Dermis blood vessel endothelial cell (primary cell): Measurements from ENCODE around the gene LRRC36. TPM values are rescaled to one million over a fixed set of nuclear protein-coding genes. Genes with fewer than 3 reads are reported as not detected.

Source experiments
- DNase-seq: peaks from one replicate; pipeline ENCODE4 v3.0.0; 2010
- total RNA-seq: library from RNA; depleted of rRNA; stranded (reverse); fragments of >200 nt; gene quantifications from 2 replicates; pipeline ENCODE4 v1.2.3, GENCODE V29; 2014

LRRC36 gene
- not detected in 2 replicates for total RNA-seq

DNA sequence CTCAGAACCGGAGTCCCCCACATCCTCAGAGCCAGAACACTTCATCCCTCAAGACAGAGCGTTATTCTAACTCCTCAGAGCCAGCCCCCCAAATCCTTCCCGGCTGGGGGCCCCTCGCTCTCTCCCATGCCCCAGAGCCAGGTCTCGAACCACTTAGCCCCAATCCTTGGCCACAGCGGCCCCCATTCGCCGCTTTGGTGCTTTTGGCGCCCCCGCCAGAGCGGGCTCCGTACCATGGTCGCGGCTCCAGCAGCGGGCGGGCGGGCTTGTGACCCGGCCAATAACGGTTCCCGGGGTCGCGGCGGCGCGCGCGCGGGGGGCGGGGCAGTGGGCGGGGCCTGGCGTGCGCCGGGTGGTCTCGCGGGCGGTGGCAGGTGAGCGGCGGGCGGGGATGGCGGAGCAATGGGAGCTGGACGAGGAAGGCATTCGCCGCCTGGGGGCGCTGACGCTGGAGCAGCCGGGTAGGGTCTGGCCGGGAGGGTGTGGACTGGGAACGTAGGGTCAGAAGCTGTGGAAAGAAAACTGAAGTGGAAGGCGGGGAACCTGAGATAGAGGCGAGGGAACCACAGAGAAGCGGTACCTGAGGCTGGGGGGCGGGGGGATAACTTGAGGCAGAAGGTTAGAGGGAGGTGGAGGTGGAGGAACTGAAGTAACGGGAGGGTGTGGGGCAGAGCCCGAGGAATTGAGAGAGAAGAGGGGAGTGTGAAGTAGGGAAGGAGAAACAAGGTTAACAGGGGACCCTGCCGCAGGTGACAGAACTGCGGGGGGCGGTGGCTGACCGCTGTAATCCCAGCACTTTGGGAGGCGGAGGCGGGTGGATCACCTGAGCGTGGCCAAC lies at the start of gene LRRC36, which contains the start of gene KCTD19:
LRRC36 (plus strand) TSS at position 344 of the 838 bp plus-strand sequence; CDS start at position 392, 48 bp downstream.
KCTD19 (minus strand) TSS at position 270 of the 838 bp plus-strand sequence; CDS start at position 236, 34 bp downstream.
- peak; percentile 84 for DNase-seq

DNA sequence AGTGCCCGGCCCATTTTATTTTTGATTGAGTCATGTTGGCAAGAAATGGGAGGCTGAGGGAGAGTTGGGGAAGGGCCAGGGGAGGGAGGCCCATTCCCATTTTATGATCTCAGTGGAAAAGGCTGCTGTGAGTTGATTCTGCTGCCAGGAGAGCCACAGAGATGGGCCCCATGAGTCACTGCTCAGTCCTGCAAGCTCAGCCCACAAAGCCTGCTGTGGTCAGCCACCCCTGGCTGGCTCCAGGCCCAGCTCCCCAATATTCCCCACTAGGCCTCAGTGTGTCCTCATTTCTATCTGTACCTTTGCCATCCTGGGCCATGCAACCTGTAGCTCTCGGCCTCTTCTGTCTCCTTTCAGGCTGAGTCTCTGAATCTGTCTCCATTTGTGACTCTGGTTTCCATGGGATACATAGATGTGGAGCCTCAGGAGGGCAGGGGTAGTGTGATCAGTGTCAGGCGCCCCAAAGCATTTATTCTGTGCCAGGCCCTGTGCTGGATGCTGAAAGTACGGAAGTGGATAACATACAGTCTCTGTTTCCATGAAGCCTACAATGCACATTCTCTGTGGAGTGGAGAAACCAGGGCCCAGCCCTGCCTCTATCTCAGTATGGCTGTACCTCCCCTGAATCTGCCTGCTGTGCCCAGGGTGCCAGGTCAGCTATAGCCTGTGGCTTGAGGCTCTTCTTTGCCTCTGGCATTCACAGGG lies 49.2 kb upstream of the LRRC36 start:
- peak; percentile 87 for DNase-seq

DNA sequence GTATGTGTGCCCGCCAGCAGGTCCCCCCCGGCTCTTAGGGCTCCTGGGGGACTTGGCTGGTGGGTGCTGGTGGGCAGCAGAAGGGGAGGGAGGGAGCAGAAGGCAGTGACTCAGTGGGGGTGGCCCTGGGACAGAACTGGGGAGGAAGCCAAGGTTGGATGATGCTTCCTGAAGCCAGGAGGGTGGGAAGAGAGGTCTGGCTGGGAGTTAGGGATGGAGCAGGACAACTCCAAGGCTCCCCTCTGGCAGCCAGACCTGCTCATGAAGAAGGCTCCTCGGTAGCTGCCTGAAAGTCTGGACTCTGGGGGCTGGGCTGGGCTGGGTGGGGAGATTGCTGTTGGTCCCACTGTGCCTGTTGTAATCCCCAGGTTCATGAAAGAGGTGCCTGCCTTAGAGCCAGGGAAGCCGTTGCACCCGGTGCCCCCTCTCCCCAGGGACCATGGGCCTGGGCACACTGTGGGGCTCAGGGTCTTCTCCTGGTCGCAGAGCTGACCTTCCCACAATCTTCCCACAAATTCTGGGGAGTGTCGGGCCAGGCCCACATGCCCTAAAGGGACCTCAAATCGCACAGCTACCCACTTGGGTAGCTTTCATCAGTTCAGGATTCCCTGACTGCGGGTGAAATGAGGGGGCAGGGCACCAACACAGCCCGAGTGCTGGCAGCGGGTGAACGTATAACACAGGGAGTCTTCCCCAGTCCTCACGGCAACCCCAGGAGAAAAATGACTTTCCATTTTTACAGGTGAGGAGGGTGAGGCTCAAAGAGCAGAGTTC lies 48.4 kb upstream of the LRRC36 start:
- DNase-seq: peak; percentile 67

DNA sequence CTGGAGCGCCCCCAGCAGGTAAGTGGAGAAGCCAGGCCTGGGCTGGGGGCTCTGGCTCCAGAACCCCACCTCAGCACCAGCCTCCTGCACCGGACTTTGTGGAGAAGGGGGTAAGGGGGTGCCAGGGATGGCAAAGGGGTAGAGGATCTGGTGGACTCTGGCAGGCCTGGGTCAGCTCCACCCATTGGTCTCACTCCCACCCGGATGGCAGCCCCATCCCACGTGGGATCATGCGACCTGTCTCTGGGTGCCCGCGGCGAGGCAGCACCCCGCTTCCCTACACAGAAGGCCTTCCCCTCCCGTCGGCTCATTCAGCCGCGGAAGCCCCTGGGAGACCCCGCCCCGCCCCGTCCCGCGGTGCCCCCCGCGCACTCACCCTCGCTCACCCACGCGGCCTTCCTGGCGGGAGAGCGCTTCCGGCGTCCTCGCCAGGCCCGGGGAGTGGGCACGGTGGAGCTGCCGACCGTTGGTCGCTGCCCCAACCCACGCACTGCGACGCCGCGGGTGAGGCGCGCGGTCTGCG lies 47.8 kb upstream of the LRRC36 start:
- peak; percentile 27 for DNase-seq

- DNase-seq: peak; percentile 86
Measured at GRCh38 chr16:67279296-67280089, 47.1 kb upstream of the LRRC36 start, which contains the start of gene PLEKHG4. Gene PLEKHG4, plus strand, starts transcription at chr16:67279532. Its CDS starts 513 bp downstream, at chr16:67280045.

- DNase-seq: no peak
Measured at GRCh38 chr16:67280090-67281015, 46.3 kb upstream of the LRRC36 start.

DNA sequence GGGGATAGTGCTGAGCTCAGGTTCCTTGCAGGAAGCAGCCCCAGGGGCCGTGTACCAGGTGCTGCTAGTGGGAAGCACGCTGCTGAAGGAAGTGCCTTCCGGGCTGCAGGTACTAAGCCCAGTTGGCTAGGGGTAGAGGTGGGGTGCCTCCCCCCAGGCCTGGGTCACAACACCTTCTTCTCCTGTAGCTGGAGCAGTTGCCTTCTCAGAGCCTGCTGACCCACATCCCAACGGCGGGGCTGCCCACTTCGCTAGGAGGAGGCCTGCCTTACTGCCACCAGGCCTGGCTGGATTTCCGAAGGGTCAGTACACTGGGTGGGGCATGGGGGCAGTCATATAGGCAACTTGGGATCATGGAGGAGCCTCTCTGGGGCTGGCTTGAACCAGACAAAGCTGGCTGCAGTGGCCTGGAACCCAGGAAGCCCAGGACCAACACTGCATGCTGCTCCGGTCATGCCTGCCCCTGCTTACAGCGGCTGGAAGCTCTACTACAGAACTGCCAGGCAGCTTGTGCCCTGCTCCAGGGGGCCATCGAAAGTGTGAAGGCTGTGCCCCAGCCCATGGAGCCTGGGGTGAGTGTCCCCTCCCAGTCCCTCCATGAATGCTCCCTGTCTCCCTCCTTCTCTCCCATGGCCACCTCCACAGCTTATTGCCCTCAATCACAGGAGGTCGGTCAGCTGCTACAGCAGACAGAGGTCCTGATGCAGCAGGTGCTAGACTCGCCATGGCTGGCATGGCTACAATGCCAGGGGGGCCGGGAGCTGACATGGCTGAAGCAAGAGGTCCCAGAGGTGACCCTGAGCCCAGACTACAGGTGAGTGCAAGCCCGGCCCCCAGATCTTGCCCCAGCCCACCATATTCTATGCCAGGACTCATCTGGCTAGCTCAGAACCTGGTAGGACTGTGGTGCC lies 44.8 kb upstream of the LRRC36 start:
- no peak for DNase-seq

DNA sequence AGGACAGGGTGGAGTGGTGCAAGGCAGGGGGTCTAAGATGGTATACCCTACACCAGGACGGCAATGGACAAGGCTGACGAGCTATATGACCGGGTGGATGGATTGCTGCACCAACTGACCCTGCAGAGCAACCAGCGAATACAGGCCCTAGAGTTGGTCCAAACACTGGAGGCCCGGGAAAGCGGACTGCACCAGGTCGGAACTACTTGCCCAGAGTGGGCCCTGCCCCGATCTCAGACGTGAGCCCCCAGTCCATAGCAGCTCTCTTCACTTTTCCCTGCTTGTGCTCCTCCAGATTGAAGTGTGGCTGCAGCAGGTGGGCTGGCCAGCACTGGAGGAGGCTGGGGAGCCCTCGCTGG lies 44.2 kb upstream of the LRRC36 start:
- no peak for DNase-seq

- DNase-seq: no peak
Measured at GRCh38 chr16:67283039-67283825, 43.4 kb upstream of the LRRC36 start.

DNA sequence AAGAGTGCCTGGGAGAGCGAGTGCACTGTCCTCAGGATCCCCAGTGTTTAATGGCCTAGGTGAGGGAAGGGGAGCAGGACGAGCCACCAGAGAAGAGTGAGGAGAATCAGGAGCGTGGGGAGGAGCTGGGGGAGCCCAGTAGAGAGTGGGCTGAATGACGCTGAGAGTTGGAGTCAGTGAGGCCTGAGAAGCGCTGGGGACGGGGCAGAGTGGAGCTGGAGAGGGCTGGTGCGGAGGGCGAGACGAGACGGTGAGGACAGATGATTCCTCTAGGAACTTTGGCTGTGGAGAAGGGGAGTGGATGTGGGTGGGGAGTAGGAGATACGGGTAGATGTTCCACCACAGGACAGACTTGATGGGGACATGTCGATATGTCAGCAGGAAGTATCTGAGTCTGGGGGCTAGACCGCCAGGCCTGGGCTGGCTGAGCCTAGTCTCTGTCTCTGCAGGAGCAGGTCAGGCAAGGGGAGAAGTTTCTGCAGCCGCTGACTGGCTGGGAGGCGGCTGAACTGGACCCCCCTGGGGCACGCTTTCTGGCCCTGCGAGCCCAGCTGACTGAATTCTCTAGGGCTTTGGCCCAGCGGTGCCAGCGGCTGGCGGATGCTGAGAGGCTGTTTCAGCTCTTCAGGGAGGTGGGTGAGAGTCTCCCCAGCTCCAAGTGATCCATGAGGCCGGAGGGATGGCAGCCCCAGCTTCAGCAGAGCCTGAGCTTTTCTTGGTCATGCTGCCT lies 42.6 kb upstream of the LRRC36 start:
- DNase-seq: no peak

DNA sequence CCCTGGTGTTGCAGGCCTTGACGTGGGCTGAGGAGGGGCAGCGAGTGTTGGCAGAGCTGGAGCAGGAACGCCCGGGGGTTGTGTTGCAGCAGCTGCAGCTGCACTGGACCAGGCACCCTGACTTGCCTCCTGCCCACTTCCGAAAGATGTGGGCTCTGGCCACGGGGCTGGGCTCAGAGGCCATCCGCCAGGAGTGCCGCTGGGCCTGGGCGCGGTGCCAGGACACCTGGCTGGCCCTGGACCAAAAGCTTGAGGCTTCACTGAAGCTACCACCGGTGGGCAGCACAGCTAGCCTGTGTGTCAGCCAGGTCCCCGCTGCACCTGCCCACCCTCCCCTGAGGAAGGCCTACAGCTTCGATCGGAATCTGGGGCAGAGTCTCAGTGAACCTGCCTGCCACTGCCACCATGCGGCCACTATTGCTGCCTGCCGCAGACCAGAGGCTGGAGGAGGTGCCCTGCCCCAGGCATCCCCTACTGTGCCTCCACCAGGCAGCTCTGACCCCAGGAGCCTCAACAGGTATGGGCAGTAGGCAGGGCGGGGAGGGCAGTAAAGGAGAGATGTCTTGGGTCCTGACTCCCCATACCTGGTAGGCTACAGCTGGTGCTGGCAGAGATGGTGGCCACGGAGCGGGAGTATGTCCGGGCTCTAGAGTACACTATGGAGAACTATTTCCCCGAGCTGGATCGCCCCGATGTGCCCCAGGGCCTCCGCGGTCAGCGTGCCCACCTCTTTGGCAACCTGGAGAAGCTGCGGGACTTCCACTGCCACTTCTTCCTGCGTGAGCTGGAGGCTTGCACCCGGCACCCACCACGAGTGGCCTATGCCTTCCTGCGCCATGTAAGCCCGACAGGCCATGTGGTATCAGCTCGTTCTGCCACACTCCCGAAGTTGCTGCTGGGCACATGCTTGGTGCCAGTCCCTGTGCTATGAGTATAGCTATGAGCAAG lies 41.6 kb upstream of the LRRC36 start:
- DNase-seq: peak; percentile 63

GRCh38 chr16:67286441-67287235 lies 40.0 kb upstream of the LRRC36 start:
- DNase-seq: no peak

- DNase-seq: no peak
Measured at GRCh38 chr16:67287960-67288359, 38.7 kb upstream of the LRRC36 start.

- DNase-seq: no peak
Measured at GRCh38 chr16:67291461-67291860, 35.2 kb upstream of the LRRC36 start.

DNA sequence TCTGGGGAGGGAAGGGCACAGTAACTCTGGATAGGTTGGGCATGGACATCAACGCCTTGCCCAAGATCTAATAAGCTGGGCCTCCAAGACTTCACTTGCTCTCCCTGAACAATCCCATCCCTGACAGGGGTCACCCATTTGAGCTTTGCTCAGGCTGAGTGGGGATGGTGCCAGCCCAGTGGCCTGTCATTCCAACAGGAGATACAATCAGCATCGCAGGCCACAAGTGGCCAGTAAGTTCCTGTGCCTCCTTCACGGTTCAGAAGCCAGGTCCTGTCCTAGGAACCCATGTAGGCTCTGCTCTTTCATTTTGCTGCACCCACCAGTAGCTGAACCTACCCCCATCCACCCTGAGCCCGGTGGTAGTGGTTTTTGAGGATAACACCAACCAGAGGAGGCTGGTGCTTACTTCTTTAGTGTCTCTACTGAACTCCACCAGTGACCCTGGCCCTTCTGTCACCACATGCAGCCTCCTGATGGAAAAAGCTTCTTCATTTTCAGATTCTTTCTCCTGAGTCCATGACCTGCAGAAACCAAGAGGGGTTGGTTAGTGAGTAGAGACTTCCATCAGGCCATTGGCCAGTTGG lies 32.4 kb upstream of the LRRC36 start:
- DNase-seq: no peak
